MM.1S (cell line): ENCODE measurements around the gene SHC4.

Experiments used
- DNase-seq: peaks from one replicate; pipeline ENCODE4 v3.0.0-alpha.2; 2015
- H2AFZ ChIP-seq: fragments of 300-600 bp; sonication (generic); 2 replicates; pipeline ENCODE4 v1.6.0; 2016; ENCODE audit warnings: antibody characterized with exemption, low read length
- H3F3A ChIP-seq: fragments of 300-600 bp; sonication (generic); 2 replicates; pipeline ENCODE4 v1.6.1; 2016; ENCODE audit warnings: mild to moderate bottlenecking, antibody characterized with exemption, low read length, moderate library complexity, mixed read lengths; ENCODE audit not compliant: insufficient read depth
- H3K27ac ChIP-seq: fragments of 300-600 bp; sonication (generic); 2 replicates; pipeline ENCODE4 v1.5.1; 2016; ENCODE audit warnings: mild to moderate bottlenecking, low read length
- H3K27me3 ChIP-seq: fragments of 300-600 bp; sonication (generic); replicated peaks from 2 replicates; pipeline ENCODE4 v1.6.0; 2016; ENCODE audit warnings: low read length; ENCODE audit not compliant: insufficient read depth
- H3K36me3 ChIP-seq: fragments of 300-600 bp; sonication (generic); replicated peaks from 2 replicates; pipeline ENCODE4 v1.6.1; 2016; ENCODE audit warnings: mild to moderate bottlenecking, low read length, mixed read lengths; ENCODE audit not compliant: insufficient read depth
- H3K4me1 ChIP-seq: fragments of 300-600 bp; sonication (generic); 2 replicates; pipeline ENCODE4 v1.6.1; 2016; ENCODE audit warnings: low read length, mixed read lengths
- H3K4me2 ChIP-seq: fragments of 300-600 bp; sonication (generic); 2 replicates; pipeline ENCODE4 v1.6.0; 2016; ENCODE audit warnings: low read depth, low read length
- H3K4me3 ChIP-seq: fragments of 300-600 bp; sonication (generic); 2 replicates; pipeline ENCODE4 v1.5.1; 2016; ENCODE audit warnings: low read length, mixed read lengths
- H3K79me2 ChIP-seq: fragments of 300-600 bp; sonication (generic); 2 replicates; pipeline ENCODE4 v1.6.1; 2016; ENCODE audit warnings: mixed run types, low read length, mixed read lengths
- H3K9ac ChIP-seq: fragments of 300-600 bp; sonication (generic); 2 replicates; pipeline ENCODE4 v1.6.1; 2016; ENCODE audit warnings: low read length, mixed read lengths
- H3K9me2 ChIP-seq: fragments of 300-600 bp; sonication (generic); replicated peaks from 2 replicates; pipeline ENCODE4 v1.6.1; 2016; ENCODE audit warnings: mild to moderate bottlenecking, low read length, mixed read lengths; ENCODE audit not compliant: insufficient read depth
- H3K9me3 ChIP-seq: fragments of 300-600 bp; sonication (generic); replicated peaks from 2 replicates; pipeline ENCODE4 v1.6.1; 2016; ENCODE audit warnings: mild to moderate bottlenecking, low read length, mixed read lengths; ENCODE audit not compliant: insufficient read depth
- H4K20me1 ChIP-seq: fragments of 300-600 bp; sonication (generic); 2 replicates; pipeline ENCODE4 v1.6.1; 2016; ENCODE audit warnings: mild to moderate bottlenecking, low read length, moderate library complexity, mixed read lengths; ENCODE audit not compliant: insufficient read depth
- EZH2 ChIP-seq: fragments of 300-600 bp; sonication (generic); optimal IDR thresholded peaks from 2 replicates; pipeline ENCODE3; 2017; ENCODE audit warnings: low read depth, mild to moderate bottlenecking, antibody characterized with exemption, low read length, mixed read lengths
- EZH2phosphoT487 ChIP-seq: fragments of 300-600 bp; sonication (generic); IDR thresholded peaks from 2 replicates; pipeline ENCODE4 v1.6.1; 2018; ENCODE audit warnings: antibody characterized with exemption, low read length
- TF ChIP-seq, protein P1 (sequence below): fragments of 300-600 bp; sonication (generic); IDR thresholded peaks from 2 replicates; pipeline ENCODE4 v1.5.1; 2016; ENCODE audit warnings: antibody characterized with exemption, low read length, mixed read lengths

SHC4 gene

DNA sequence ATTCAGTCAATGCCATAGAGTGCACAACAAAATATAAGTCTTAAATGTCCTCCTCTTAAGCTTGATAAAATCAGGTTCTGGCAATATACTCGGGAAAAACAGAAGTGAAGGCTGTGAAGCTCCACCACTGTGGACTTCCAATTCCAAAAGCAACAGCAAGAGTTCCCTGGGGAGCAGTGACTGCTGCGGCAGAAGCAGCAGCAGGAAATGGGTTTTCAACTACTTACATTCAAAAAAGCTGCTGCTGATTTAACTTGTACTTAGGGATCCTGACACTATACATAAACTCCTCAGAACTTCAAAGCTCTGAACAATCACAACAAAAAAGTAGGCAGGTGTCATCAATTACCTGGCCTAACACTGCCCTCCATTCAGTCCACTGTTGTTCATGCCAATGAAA is 157.6 kb downstream of the SHC4 start:
- Histone ChIP-seq H2AFZ (no peak overlapping the region), H3F3A (peaks cover 11% of the 10 kb centered on the region; the same call in 1 of the 2 replicates), H4K20me1 (0 out of 2 replicates have a peak, but pooled peaks cover 9% of the 10 kb centered on the region), H3K4me3 (no peak overlapping the region), H3K36me3 (peaks cover 2% of the 10 kb centered on the region; the same call in 1 of the 2 replicates), H3K9me2 (no peaks in the 10 kb centered on the region), H3K4me1 (peaks cover 18% of the 10 kb centered on the region), H3K79me2 (peaks cover 92% of the 10 kb centered on the region), H3K4me2 (no peak overlapping the region), H3K27ac (no peak overlapping the region), H3K9ac (no peak overlapping the region), H3K27me3 (no peaks in the 10 kb centered on the region), H3K9me3 (no peaks in the 10 kb centered on the region)
- no peak for DNase-seq
- TF ChIP-seq, protein P1, sequence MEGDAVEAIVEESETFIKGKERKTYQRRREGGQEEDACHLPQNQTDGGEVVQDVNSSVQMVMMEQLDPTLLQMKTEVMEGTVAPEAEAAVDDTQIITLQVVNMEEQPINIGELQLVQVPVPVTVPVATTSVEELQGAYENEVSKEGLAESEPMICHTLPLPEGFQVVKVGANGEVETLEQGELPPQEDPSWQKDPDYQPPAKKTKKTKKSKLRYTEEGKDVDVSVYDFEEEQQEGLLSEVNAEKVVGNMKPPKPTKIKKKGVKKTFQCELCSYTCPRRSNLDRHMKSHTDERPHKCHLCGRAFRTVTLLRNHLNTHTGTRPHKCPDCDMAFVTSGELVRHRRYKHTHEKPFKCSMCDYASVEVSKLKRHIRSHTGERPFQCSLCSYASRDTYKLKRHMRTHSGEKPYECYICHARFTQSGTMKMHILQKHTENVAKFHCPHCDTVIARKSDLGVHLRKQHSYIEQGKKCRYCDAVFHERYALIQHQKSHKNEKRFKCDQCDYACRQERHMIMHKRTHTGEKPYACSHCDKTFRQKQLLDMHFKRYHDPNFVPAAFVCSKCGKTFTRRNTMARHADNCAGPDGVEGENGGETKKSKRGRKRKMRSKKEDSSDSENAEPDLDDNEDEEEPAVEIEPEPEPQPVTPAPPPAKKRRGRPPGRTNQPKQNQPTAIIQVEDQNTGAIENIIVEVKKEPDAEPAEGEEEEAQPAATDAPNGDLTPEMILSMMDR: no peak
- TF ChIP-seq EZH2phosphoT487 (no peak), EZH2 (no peak)

DNA sequence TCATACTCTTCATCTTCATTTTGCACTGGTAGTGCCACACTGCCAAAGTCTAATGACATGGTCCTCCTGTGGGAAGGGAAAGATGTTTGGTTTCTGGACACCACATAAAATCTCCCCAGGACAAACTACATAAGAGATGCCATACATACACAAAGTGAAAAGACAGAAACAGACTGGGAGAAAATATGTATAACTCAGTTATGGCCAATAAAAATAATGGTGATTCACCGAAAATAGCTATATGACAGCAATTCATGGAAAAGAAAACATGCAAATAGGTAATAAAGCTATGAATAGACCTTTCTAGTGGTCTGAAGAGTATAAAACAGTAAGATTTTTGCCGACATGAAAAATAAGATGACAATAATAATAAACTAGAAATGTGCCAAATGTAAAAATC is 158.1 kb downstream of the SHC4 start:
- Histone ChIP-seq H2AFZ (no peak overlapping the region), H3K4me1 (peaks cover 18% of the 10 kb centered on the region), H3K79me2 (peaks cover 96% of the 10 kb centered on the region), H3K9me2 (no peaks in the 10 kb centered on the region), H3K4me2 (no peak overlapping the region), H3K9ac (no peak overlapping the region), H3K27ac (no peak overlapping the region), H3K27me3 (no peaks in the 10 kb centered on the region), H3K4me3 (no peak overlapping the region), H3K9me3 (no peaks in the 10 kb centered on the region), H3K36me3 (peaks cover 2% of the 10 kb centered on the region; the same call in 1 of the 2 replicates), H3F3A (peaks cover 10% of the 10 kb centered on the region; the same call in 1 of the 2 replicates), H4K20me1 (0 out of 2 replicates have a peak, but pooled peaks cover 10% of the 10 kb centered on the region)
- TF ChIP-seq EZH2phosphoT487: no peak
- no peak for TF ChIP-seq EZH2
- TF ChIP-seq, protein P1: no peak
- no peak for DNase-seq

DNA sequence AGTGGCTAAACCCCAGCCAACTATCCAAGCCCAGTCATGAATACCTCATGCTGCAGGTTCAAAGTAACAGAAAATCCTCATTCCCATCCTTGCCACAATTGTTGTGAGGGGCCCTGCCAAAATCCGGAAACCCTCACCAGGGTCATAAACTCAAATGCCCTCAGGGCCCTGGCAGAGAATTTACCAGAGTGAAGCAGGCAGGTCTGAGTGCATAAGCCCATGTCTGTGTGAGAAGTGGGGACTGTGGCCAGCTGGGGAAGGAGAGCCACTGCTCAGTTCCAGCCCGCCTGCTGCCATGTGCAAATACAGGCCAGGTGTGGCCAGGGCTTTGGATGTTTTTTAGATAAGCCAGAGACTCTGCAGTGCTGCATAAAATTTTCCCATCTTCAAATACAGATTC is 159.8 kb downstream of the SHC4 start:
- H3K36me3 ChIP-seq: peaks cover 2% of the 10 kb centered on the region; the same call in 1 of the 2 replicates
- no peak overlapping the region for H3K4me3 ChIP-seq
- H3F3A ChIP-seq: peaks cover 5% of the 10 kb centered on the region; the same call in 1 of the 2 replicates
- H3K9me2 ChIP-seq: no peaks in the 10 kb centered on the region
- peaks cover 7% of the 10 kb centered on the region for H3K4me1 ChIP-seq
- no peaks in the 10 kb centered on the region for H3K9me3 ChIP-seq
- no peak overlapping the region for H3K27ac ChIP-seq
- H3K27me3 ChIP-seq: no peaks in the 10 kb centered on the region
- no peak for DNase-seq
- H4K20me1 ChIP-seq: 0 out of 2 replicates have a peak, but pooled peaks cover 10% of the 10 kb centered on the region
- no peak overlapping the region for H2AFZ ChIP-seq
- H3K79me2 ChIP-seq: peaks cover 93% of the 10 kb centered on the region
- H3K9ac ChIP-seq: no peak overlapping the region
- no peak overlapping the region for H3K4me2 ChIP-seq
- TF ChIP-seq, protein P1: no peak
- no peak for TF ChIP-seq EZH2phosphoT487
